GM13976 (cell line): ENCODE measurements around the gene CLC.

Experiments
- DNase-seq: peaks from one replicate; pipeline ENCODE4 v3.0.0; 2012; ENCODE audit warnings: low spot score
- CTCF ChIP-seq: IDR thresholded peaks from 2 replicates; pipeline ENCODE4 v1.5.1; 2012; ENCODE audit warnings: borderline replicate concordance, mild to moderate bottlenecking; ENCODE audit not compliant: insufficient read depth; ENCODE audit errors: extremely low read depth, missing control alignments, control extremely low read depth
- in situ Hi-C: fragments of 300-500 bp; cut with MboI; formaldehyde crosslinking; loops from one replicate; pipeline ENCODE4 v1.12.0; 2022; ENCODE audit warnings: low sequenced_read_pairs, mixed read lengths, inconsistent platforms; ENCODE audit not compliant: unreplicated experiment

Gene CLC

DNA sequence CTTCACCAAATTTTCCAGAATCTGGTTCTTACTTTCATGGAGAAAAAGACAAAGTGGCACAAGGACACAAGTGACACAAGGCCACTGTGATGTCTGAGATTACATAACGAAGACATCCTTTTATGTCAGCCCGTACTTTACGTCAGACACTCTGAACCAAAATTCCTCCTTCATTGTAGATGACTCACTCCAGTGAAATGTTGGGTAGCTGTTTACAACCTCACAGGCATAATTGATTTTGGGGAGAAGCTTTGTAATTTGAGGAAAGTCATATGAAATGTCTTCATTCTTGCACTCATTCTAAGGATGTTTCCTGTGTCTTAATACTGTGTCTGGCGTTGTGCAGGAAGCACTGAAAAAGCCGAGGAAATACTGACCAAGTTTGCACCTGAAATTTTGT, 53.6 kb downstream of the CLC start:
- no peak for DNase-seq
- in situ Hi-C loops, result loop anchor here (5.0 kb wide), 1 partner anchor 73 kb away; no protein-coding TSS in a partner anchor
- TF ChIP-seq CTCF, result no peak

GRCh38 chr19:39681416-39681815, 56.4 kb downstream of the CLC start:
- DNase-seq, result no peak
- no peak for TF ChIP-seq CTCF
- in situ Hi-C loops, result loop anchor here (5.0 kb wide), 1 partner anchor 76 kb away; no protein-coding TSS in a partner anchor
